ENCODE data around the gene POU2AF3.
A peak's percentile ranks its signal among the peaks of the same experiment; 100 is the strongest.
"Not testable (repeated sequence)": the region's sequence is repeated elsewhere in the genome, so short reads cannot be mapped to it uniquely, and the experiment has no call there.

The POU2AF3 gene

GRCh38 chr11:111301004-111301841 is 2.9 kb downstream of the POU2AF3 start:
- no peak for DNase-seq (ENCODE audit: low read depth)

- no peak for DNase-seq (ENCODE audit: low read depth)
Observed at GRCh38 chr11:111301842-111302118, 3.4 kb downstream of the POU2AF3 start.

GRCh38 chr11:111302298-111302697 is 4.0 kb downstream of the POU2AF3 start:
- no peak for DNase-seq (ENCODE audit: low read depth)

- no peak for DNase-seq (ENCODE audit: low read depth)
Observed at GRCh38 chr11:111303461-111303860, 5.1 kb downstream of the POU2AF3 start.

GRCh38 chr11:111305162-111305802 is 6.9 kb downstream of the POU2AF3 start:
- DNase-seq (ENCODE audit: low read depth) = no peak

- no peak for DNase-seq (ENCODE audit: low read depth)
Observed at GRCh38 chr11:111305876-111306275, 7.5 kb downstream of the POU2AF3 start.

GRCh38 chr11:111306321-111306720 is 8.0 kb downstream of the POU2AF3 start:
- DNase-seq (ENCODE audit: low read depth) = no peak

GRCh38 chr11:111307472-111308108 is 9.2 kb downstream of the POU2AF3 start:
- no peak for DNase-seq (ENCODE audit: low read depth)

GRCh38 chr11:111308140-111308539 is 9.8 kb downstream of the POU2AF3 start:
- DNase-seq (ENCODE audit: low read depth) = no peak

GRCh38 chr11:111309215-111309915 is 11.0 kb downstream of the POU2AF3 start:
- DNase-seq (ENCODE audit: low read depth) = no peak

GRCh38 chr11:111310088-111310487 is 11.7 kb downstream of the POU2AF3 start:
- no peak for DNase-seq (ENCODE audit: low read depth)

GRCh38 chr11:111310723-111311122 is 12.4 kb downstream of the POU2AF3 start:
- no peak for DNase-seq (ENCODE audit: low read depth)

GRCh38 chr11:111312076-111312475 is 13.7 kb downstream of the POU2AF3 start:
- no peak for DNase-seq (ENCODE audit: low read depth)

GRCh38 chr11:111319296-111319695 is 20.9 kb downstream of the POU2AF3 start:
- DNase-seq (ENCODE audit: low read depth) = no peak

GRCh38 chr11:111320199-111320598 is 21.9 kb downstream of the POU2AF3 start:
- DNase-seq (ENCODE audit: low read depth) = not testable (repeated sequence)

- no peak for DNase-seq (ENCODE audit: low read depth)
Observed at GRCh38 chr11:111320728-111321568, 22.6 kb downstream of the POU2AF3 start.

- DNase-seq (ENCODE audit: low read depth) = no peak
Observed at GRCh38 chr11:111322534-111322933, 24.2 kb downstream of the POU2AF3 start.

GRCh38 chr11:111324277-111324720 is 26.0 kb downstream of the POU2AF3 start:
- peak; percentile 46 for DNase-seq (ENCODE audit: low read depth)

GRCh38 chr11:111325259-111325658 is 26.9 kb downstream of the POU2AF3 start:
- no peak for DNase-seq (ENCODE audit: low read depth)

- DNase-seq (ENCODE audit: low read depth) = no peak
Observed at GRCh38 chr11:111326824-111327223, 28.5 kb downstream of the POU2AF3 start.

GRCh38 chr11:111327908-111328624 is 29.7 kb downstream of the POU2AF3 start:
- no peak for DNase-seq (ENCODE audit: low read depth)
